ENCODE measurements around the gene TMEM106C. TPM values are rescaled to one million over a fixed set of nuclear protein-coding genes. Genes with fewer than 3 reads are reported as not detected.

TMEM106C gene
- total and polyA plus RNA-seq, 2 of the 4 experiments (the other 2 are of a cell fraction) = 72.1 to 74.6 TPM

DNA sequence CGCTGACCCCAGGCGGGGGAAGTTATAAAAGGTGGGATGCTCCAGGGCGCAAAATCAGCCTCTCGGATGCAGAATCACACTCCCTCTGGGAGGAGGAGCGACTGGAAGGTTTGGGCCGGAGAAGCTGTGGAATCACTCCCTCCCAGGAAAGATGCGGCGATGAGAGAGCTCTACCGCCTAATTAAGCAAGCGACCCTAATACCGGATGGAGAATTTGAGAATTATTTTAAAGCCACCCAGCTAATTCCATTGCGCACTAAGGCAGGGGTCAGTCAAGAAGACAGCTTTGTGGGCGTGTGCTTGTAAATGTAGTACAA is 39.0 kb downstream of the TMEM106C start:
- Histone ChIP-seq H3K14ac (replicated peaks; ENCODE audit: low read depth, low read length) (no peak overlapping the region), H3K4ac (ENCODE audit: low read depth, low read length) (no peak overlapping the region), H3K79me1 (ENCODE audit: low read depth in 1 of 2, low read length in 2 of 2) (no peaks in the 10 kb centered on the region), H3K36me3 (ENCODE audit: control insufficient read depth, insufficient read depth, low read length) (no peaks in the 10 kb centered on the region), H4K5ac (ENCODE audit: low read depth, low read length) (no peak overlapping the region), H4K20me1 (ENCODE audit: insufficient read depth, low read length) (peaks cover 6% of the 10 kb centered on the region; the same call in 1 of the 2 replicates), H3K4me1 (ENCODE audit: control insufficient read depth, insufficient read depth, low read length) (peaks cover 4% of the 10 kb centered on the region; the same call in 1 of the 2 replicates), H3K9me3 (ENCODE audit: control insufficient read depth, insufficient read depth, low read length) (no peaks in the 10 kb centered on the region), H3K23ac (ENCODE audit: low read depth, low read length) (no peak overlapping the region), H3K9me1 (ENCODE audit: insufficient read depth, low read length) (no peaks in the 10 kb centered on the region), H2BK5ac (ENCODE audit: low read depth, low read length, poor library complexity, severe bottlenecking) (no peak overlapping the region), H3K9ac (ENCODE audit: low read depth, low read length) (no peak overlapping the region), H3K4me3 (ENCODE audit: insufficient read depth, low read depth, low read length) (peak overlapping the region; percentile 26), H4K8ac (ENCODE audit: low read depth in 2 of 2, low read length in 2 of 2) (no peak overlapping the region), H3K56ac (ENCODE audit: extremely low read depth, insufficient read depth, low read length) (no peak overlapping the region), H3K27ac (ENCODE audit: insufficient read depth, low read length) (no peak overlapping the region), H2BK15ac (ENCODE audit: low read depth, low read length) (no peak overlapping the region), H4K91ac (ENCODE audit: insufficient read depth, low read depth, low read length) (no peak overlapping the region), H2AK5ac (ENCODE audit: low read depth, low read length) (no peak overlapping the region), H2BK20ac (ENCODE audit: low read depth, low read length) (no peak overlapping the region), H2BK120ac (ENCODE audit: low read depth, low read length) (no peak overlapping the region), H2AK9ac (replicated peaks; ENCODE audit: low read depth, low read length, poor library complexity) (no peak overlapping the region), H3K4me2 (ENCODE audit: low read depth, low read length) (peak overlapping the region; percentile 83), H2AFZ (replicated peaks; ENCODE audit: low read length, poor library complexity) (peak overlapping the region; percentile 92), H3K18ac (ENCODE audit: low read depth, low read length) (no peak overlapping the region), H3K27me3 (ENCODE audit: control insufficient read depth, insufficient read depth, low read length) (peaks cover 79% of the 10 kb centered on the region)
- TF ChIP-seq SMC3 (IDR thresholded peaks at IDR 0.05; ENCODE audit: low read depth, low read length) = no peak
- TF ChIP-seq CEBPB (IDR thresholded peaks at IDR 0.05; ENCODE audit: low read depth, low read length) = no peak
- TF ChIP-seq, protein P1, sequence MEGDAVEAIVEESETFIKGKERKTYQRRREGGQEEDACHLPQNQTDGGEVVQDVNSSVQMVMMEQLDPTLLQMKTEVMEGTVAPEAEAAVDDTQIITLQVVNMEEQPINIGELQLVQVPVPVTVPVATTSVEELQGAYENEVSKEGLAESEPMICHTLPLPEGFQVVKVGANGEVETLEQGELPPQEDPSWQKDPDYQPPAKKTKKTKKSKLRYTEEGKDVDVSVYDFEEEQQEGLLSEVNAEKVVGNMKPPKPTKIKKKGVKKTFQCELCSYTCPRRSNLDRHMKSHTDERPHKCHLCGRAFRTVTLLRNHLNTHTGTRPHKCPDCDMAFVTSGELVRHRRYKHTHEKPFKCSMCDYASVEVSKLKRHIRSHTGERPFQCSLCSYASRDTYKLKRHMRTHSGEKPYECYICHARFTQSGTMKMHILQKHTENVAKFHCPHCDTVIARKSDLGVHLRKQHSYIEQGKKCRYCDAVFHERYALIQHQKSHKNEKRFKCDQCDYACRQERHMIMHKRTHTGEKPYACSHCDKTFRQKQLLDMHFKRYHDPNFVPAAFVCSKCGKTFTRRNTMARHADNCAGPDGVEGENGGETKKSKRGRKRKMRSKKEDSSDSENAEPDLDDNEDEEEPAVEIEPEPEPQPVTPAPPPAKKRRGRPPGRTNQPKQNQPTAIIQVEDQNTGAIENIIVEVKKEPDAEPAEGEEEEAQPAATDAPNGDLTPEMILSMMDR (conservative IDR thresholded peaks at IDR 0.05; ENCODE audit: low read depth, low read length) = no peak
- TF ChIP-seq CHD1 (IDR thresholded peaks at IDR 0.05; ENCODE audit: low read depth, low read length) = no peak
- TF ChIP-seq MAZ (IDR thresholded peaks at IDR 0.05; ENCODE audit: borderline replicate concordance, low read depth, low read length) = no peak
- no peak for TF ChIP-seq MXI1 (IDR thresholded peaks at IDR 0.05; ENCODE audit: borderline replicate concordance, low read depth, low read length)
- TF ChIP-seq, protein P2, sequence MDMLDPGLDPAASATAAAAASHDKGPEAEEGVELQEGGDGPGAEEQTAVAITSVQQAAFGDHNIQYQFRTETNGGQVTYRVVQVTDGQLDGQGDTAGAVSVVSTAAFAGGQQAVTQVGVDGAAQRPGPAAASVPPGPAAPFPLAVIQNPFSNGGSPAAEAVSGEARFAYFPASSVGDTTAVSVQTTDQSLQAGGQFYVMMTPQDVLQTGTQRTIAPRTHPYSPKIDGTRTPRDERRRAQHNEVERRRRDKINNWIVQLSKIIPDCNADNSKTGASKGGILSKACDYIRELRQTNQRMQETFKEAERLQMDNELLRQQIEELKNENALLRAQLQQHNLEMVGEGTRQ (IDR thresholded peaks at IDR 0.05; ENCODE audit: low read depth, low read length) = no peak
- TF ChIP-seq NFE2L2 (IDR thresholded peaks at IDR 0.05; ENCODE audit: low read depth, low read length) = no peak
- TF ChIP-seq BHLHE40 (IDR thresholded peaks at IDR 0.05; ENCODE audit: low read depth, low read length) = no peak
- TF ChIP-seq, protein P3, sequence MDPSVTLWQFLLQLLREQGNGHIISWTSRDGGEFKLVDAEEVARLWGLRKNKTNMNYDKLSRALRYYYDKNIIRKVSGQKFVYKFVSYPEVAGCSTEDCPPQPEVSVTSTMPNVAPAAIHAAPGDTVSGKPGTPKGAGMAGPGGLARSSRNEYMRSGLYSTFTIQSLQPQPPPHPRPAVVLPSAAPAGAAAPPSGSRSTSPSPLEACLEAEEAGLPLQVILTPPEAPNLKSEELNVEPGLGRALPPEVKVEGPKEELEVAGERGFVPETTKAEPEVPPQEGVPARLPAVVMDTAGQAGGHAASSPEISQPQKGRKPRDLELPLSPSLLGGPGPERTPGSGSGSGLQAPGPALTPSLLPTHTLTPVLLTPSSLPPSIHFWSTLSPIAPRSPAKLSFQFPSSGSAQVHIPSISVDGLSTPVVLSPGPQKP (IDR thresholded peaks at IDR 0.05; ENCODE audit: borderline replicate concordance, low read depth, low read length) = no peak
- dilution Hi-C loops (cut with HindIII; ENCODE audit: low sequenced_read_pairs, unreplicated experiment) = no loop called here
- no TSS peak for BruUV-seq (replicated peaks)
- no CpG with 5 or more reads among the region's 13 CpGs for WGBS, 2 experiments (ENCODE audit: extremely low coverage in 2 of 2, insufficient read length in 1 of 2)
- ChIA-PET POLR2A (ENCODE audit: unreplicated experiment) (no interaction called here), CTCF (interaction anchor here (0.7 to 1.5 kb wide), 2 partner anchors 11 to 983 kb away, joined by 3 read pairs; no protein-coding TSS in a partner anchor)
- intact Hi-C loops (cut with micrococcal nuclease) = no loop called here
- in situ Hi-C loops (cut with MboI; ENCODE audit: low sequenced_read_pairs) = no loop called here
- ATAC-seq (ENCODE audit: low read depth) (no peak), DNase-seq (no peak)

All from IMR-90 (cell line).